RWPE2 (cell line): ENCODE data around the gene COL1A1.

Experiments used
- ATAC-seq: fragments of 200-7000 bp; cut with Tn5 transposase; 3 replicates; pipeline ENCODE4 v1.9.1; 2021; ENCODE audit warnings: low read depth
- DNase-seq: peaks from one replicate; pipeline ENCODE4 v3.0.0-alpha.2; 2020; ENCODE audit warnings: low spot score
- H3K27ac ChIP-seq: fragments of 450-650 bp; 2 replicates; pipeline ENCODE4 v1.5.1; 2017; ENCODE audit warnings: mild to moderate bottlenecking; ENCODE audit not compliant: poor library complexity, severe bottlenecking
- H3K27me3 ChIP-seq: fragments of 250-450 bp; sonication (Bioruptor Pico); 2 replicates; pipeline ENCODE4 v1.5.1; 2021; ENCODE audit warnings: mild to moderate bottlenecking, moderate library complexity; ENCODE audit not compliant: insufficient read depth, poor library complexity, severe bottlenecking
- H3K36me3 ChIP-seq: fragments of 250-450 bp; sonication (Bioruptor Pico); 2 replicates; pipeline ENCODE4 v1.5.1; 2020; ENCODE audit warnings: low read depth, mild to moderate bottlenecking, moderate library complexity
- H3K4me1 ChIP-seq: fragments of 250-450 bp; sonication (Bioruptor Pico); 2 replicates; pipeline ENCODE4 v1.5.1; 2021; ENCODE audit warnings: mild to moderate bottlenecking, moderate library complexity; ENCODE audit not compliant: insufficient read depth, poor library complexity, severe bottlenecking
- H3K4me3 ChIP-seq: fragments of 250-450 bp; sonication (Bioruptor Pico); 2 replicates; pipeline ENCODE4 v1.5.1; 2021; ENCODE audit warnings: mild to moderate bottlenecking, moderate library complexity; ENCODE audit not compliant: severe bottlenecking
- H3K9me3 ChIP-seq: fragments of 250-450 bp; sonication (Bioruptor Pico); 2 replicates; pipeline ENCODE4 v1.5.1; 2021; ENCODE audit warnings: mild to moderate bottlenecking, moderate library complexity; ENCODE audit not compliant: severe bottlenecking
- TF ChIP-seq, protein P1 (sequence below): fragments of 450-650 bp; IDR thresholded peaks from one replicate; pipeline ENCODE4 v1.5.1; 2017; ENCODE audit warnings: mild to moderate bottlenecking, moderate library complexity; ENCODE audit not compliant: poor library complexity, severe bottlenecking

Gene COL1A1

GRCh38 chr17:50170662-50171370 is 30.6 kb downstream of the COL1A1 start:
- Histone ChIP-seq H3K4me3 (no peak overlapping the region), H3K27me3 (no peaks in the 10 kb centered on the region), H3K4me1 (no peaks in the 10 kb centered on the region), H3K9me3 (no peaks in the 10 kb centered on the region), H3K36me3 (no peaks in the 10 kb centered on the region), H3K27ac (no peak overlapping the region)
- DNase-seq (no peak), ATAC-seq (peak; percentile 47; the same call in 2 of the 3 replicates)
- TF ChIP-seq, protein P1, sequence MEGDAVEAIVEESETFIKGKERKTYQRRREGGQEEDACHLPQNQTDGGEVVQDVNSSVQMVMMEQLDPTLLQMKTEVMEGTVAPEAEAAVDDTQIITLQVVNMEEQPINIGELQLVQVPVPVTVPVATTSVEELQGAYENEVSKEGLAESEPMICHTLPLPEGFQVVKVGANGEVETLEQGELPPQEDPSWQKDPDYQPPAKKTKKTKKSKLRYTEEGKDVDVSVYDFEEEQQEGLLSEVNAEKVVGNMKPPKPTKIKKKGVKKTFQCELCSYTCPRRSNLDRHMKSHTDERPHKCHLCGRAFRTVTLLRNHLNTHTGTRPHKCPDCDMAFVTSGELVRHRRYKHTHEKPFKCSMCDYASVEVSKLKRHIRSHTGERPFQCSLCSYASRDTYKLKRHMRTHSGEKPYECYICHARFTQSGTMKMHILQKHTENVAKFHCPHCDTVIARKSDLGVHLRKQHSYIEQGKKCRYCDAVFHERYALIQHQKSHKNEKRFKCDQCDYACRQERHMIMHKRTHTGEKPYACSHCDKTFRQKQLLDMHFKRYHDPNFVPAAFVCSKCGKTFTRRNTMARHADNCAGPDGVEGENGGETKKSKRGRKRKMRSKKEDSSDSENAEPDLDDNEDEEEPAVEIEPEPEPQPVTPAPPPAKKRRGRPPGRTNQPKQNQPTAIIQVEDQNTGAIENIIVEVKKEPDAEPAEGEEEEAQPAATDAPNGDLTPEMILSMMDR: no peak

GRCh38 chr17:50169881-50170459 is 31.5 kb downstream of the COL1A1 start:
- Histone ChIP-seq H3K9me3 (no peaks in the 10 kb centered on the region), H3K36me3 (no peaks in the 10 kb centered on the region), H3K4me3 (no peak overlapping the region), H3K4me1 (no peaks in the 10 kb centered on the region), H3K27me3 (no peaks in the 10 kb centered on the region), H3K27ac (no peak overlapping the region)
- TF ChIP-seq, protein P1: no peak
- DNase-seq: no peak
- ATAC-seq: no peak

GRCh38 chr17:50169121-50169764 is 32.2 kb downstream of the COL1A1 start:
- H3K9me3 ChIP-seq: no peaks in the 10 kb centered on the region
- no peak overlapping the region for H3K4me3 ChIP-seq
- H3K4me1 ChIP-seq: no peaks in the 10 kb centered on the region
- ATAC-seq (peak; percentile 37; the same call in 2 of the 3 replicates), DNase-seq (no peak)
- TF ChIP-seq, protein P1: peak; percentile 95
- no peaks in the 10 kb centered on the region for H3K36me3 ChIP-seq
- no peaks in the 10 kb centered on the region for H3K27me3 ChIP-seq
- H3K27ac ChIP-seq: no peak overlapping the region

DNA sequence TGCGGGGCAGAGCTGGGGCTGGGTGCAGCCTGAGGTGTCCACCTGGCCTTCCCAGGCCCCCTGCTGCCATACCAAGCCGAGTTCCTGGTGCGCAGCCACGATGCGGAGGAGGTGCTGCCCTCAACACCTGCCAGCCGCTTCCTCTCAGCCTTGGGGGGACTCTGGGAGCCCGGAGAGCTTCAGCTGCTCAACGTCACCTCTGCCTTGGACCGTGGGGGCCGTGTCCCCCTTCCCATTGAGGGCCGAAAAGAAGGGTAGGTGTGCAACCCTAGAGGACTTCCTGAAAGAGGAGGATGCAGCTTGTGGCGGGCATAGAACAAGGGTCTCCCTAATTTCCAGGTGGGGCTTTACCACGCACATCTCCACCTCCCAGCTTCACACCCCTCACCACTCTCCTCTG is 33.1 kb downstream of the COL1A1 start:
- DNase-seq: no peak
- Histone ChIP-seq H3K9me3 (no peaks in the 10 kb centered on the region), H3K27me3 (no peaks in the 10 kb centered on the region), H3K36me3 (no peaks in the 10 kb centered on the region), H3K27ac (no peak overlapping the region), H3K4me3 (no peak overlapping the region), H3K4me1 (no peaks in the 10 kb centered on the region)
- TF ChIP-seq, protein P1: no peak
- ATAC-seq: no peak
